AG09309 (cell line): Measurements from ENCODE around the gene RNF182.
"Not testable (repeated sequence)": the region's sequence is repeated elsewhere in the genome, so short reads cannot be mapped to it uniquely, and the experiment has no call there.

Source experiments
- DNase-seq: peaks from one replicate; pipeline ENCODE4 v3.0.0-alpha.2; 2010; ENCODE audit warnings: low read depth
- H3K4me3 ChIP-seq: 2 replicates; pipeline ENCODE4 v1.5.1; 2011; ENCODE audit warnings: mild to moderate bottlenecking, low read depth, low read length, moderate library complexity; ENCODE audit not compliant: control insufficient read depth
- CTCF ChIP-seq: IDR thresholded peaks from 2 replicates; pipeline ENCODE4 v1.5.1; 2011; ENCODE audit warnings: mild to moderate bottlenecking, low read depth, low read length, inconsistent platforms; ENCODE audit not compliant: insufficient read depth, control insufficient read depth; ENCODE audit errors: missing control alignments

RNF182 gene

GRCh38 chr6:13924949-13925881 is at the start of gene RNF182:
Gene RNF182 (plus strand): TSS chr6:13924952. CDS start chr6:13977120, 52,168 bp downstream.
- H3K4me3 ChIP-seq = peak within 1 kb of the TSS; percentile 66
- TF ChIP-seq CTCF = no peak
- DNase-seq = no peak

- TF ChIP-seq CTCF = no peak
- no peak overlapping the region for H3K4me3 ChIP-seq
- no peak for DNase-seq
These were observed 47.7 kb upstream of the RNF182 start for GRCh38 chr6:13877051-13877450.

- not testable (repeated sequence) for H3K4me3 ChIP-seq, DNase-seq
These were observed 44.6 kb upstream of the RNF182 start for GRCh38 chr6:13880061-13880663.

GRCh38 chr6:13881621-13882165 is 43.1 kb upstream of the RNF182 start:
- no peak for DNase-seq
- no peak overlapping the region for H3K4me3 ChIP-seq
- no peak for TF ChIP-seq CTCF

- no peak for DNase-seq
- H3K4me3 ChIP-seq = no peak overlapping the region
- TF ChIP-seq CTCF = no peak
These were observed 40.8 kb upstream of the RNF182 start for GRCh38 chr6:13883966-13884365.

GRCh38 chr6:13884397-13884796 is 40.4 kb upstream of the RNF182 start:
- no peak for TF ChIP-seq CTCF
- DNase-seq = no peak
- no peak overlapping the region for H3K4me3 ChIP-seq

- H3K4me3 ChIP-seq = no peak overlapping the region
- no peak for DNase-seq
- TF ChIP-seq CTCF = no peak
These were observed 39.2 kb upstream of the RNF182 start for GRCh38 chr6:13885601-13886000.
